ENCODE results near the gene MED27. TPM values are rescaled to one million over a fixed set of nuclear protein-coding genes. Genes with fewer than 3 reads are reported as not detected.

The MED27 gene
- total and polyA plus RNA-seq, 2 experiments from 2014 or later = 18.3 to 69.2 TPM

GRCh38 chr9:131977109-131977838 lies 102.4 kb downstream of the MED27 start:
- H3K36me3 ChIP-seq = no peaks in the 10 kb centered on the region
- no peak overlapping the region for H3K27ac ChIP-seq
- DNase-seq (ENCODE audit: low read depth in 1 of 2, low spot score in 1 of 2) = no peak
- TF ChIP-seq, protein P1, sequence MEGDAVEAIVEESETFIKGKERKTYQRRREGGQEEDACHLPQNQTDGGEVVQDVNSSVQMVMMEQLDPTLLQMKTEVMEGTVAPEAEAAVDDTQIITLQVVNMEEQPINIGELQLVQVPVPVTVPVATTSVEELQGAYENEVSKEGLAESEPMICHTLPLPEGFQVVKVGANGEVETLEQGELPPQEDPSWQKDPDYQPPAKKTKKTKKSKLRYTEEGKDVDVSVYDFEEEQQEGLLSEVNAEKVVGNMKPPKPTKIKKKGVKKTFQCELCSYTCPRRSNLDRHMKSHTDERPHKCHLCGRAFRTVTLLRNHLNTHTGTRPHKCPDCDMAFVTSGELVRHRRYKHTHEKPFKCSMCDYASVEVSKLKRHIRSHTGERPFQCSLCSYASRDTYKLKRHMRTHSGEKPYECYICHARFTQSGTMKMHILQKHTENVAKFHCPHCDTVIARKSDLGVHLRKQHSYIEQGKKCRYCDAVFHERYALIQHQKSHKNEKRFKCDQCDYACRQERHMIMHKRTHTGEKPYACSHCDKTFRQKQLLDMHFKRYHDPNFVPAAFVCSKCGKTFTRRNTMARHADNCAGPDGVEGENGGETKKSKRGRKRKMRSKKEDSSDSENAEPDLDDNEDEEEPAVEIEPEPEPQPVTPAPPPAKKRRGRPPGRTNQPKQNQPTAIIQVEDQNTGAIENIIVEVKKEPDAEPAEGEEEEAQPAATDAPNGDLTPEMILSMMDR (IDR thresholded peaks at IDR 0.05; ENCODE audit: low read depth, low read length) = no peak
- no peaks in the 10 kb centered on the region for H3K9me3 ChIP-seq (ENCODE audit: low read depth)
- H3K4me3 ChIP-seq = no peak overlapping the region
- H3K4me1 ChIP-seq (ENCODE audit: low read depth) = peaks cover 35% of the 10 kb centered on the region
- H3K27me3 ChIP-seq = no peaks in the 10 kb centered on the region

- Histone ChIP-seq H3K27me3 (no peaks in the 10 kb centered on the region), H3K36me3 (no peaks in the 10 kb centered on the region), H3K4me1 (ENCODE audit: low read depth) (peaks cover 38% of the 10 kb centered on the region), H3K4me3 (no peak overlapping the region), H3K9me3 (ENCODE audit: low read depth) (no peaks in the 10 kb centered on the region), H3K27ac (no peak overlapping the region)
- DNase-seq (ENCODE audit: low read depth in 1 of 2, low spot score in 1 of 2) = no peak
- TF ChIP-seq, protein P1 (IDR thresholded peaks at IDR 0.05; ENCODE audit: low read depth, low read length) = no peak
These were observed 103.2 kb downstream of the MED27 start for GRCh38 chr9:131976157-131977108.

DNA sequence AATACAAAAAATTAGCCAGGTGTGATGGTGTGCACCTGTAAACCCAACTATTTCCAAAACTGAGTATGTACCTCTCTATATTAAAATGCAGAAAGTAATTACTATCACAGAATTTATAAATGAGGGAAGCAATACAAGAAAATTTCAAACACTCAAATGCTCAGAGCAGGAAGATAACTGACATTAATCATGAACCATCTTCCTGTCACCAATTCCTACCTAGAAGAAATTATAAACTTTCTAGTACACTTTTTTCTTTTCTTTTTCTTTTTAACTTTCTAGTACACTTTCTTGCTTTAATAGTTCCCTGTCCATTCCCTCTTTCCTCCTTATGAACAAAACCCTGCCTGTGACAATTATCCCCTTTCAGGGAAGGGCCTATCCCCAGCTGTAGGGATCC lies 106.8 kb downstream of the MED27 start:
- DNase-seq (ENCODE audit: low read depth in 1 of 2, low spot score in 1 of 2) = no peak
- TF ChIP-seq, protein P1 (IDR thresholded peaks at IDR 0.05; ENCODE audit: low read depth, low read length) = no peak
- no peaks in the 10 kb centered on the region for H3K9me3 ChIP-seq (ENCODE audit: low read depth)
- no peak overlapping the region for H3K4me3 ChIP-seq
- no peaks in the 10 kb centered on the region for H3K27me3 ChIP-seq
- no peaks in the 10 kb centered on the region for H3K36me3 ChIP-seq
- no peak overlapping the region for H3K27ac ChIP-seq
- H3K4me1 ChIP-seq (ENCODE audit: low read depth) = peaks cover 30% of the 10 kb centered on the region

- TF ChIP-seq, protein P1 (IDR thresholded peaks at IDR 0.05; ENCODE audit: low read depth, low read length) = no peak
These were observed 108.1 kb downstream of the MED27 start for GRCh38 chr9:131971482-131972074.

GRCh38 chr9:131969469-131969989 lies 110.1 kb downstream of the MED27 start:
- peaks cover 17% of the 10 kb centered on the region for H3K4me1 ChIP-seq (ENCODE audit: low read depth)
- no peaks in the 10 kb centered on the region for H3K9me3 ChIP-seq (ENCODE audit: low read depth)
- no peaks in the 10 kb centered on the region for H3K27me3 ChIP-seq
- H3K36me3 ChIP-seq = no peaks in the 10 kb centered on the region
- no peak overlapping the region for H3K4me3 ChIP-seq
- no peak overlapping the region for H3K27ac ChIP-seq
- no peak for DNase-seq (ENCODE audit: low read depth in 1 of 2, low spot score in 1 of 2)
- TF ChIP-seq, protein P1 (IDR thresholded peaks at IDR 0.05; ENCODE audit: low read depth, low read length) = no peak

More at GRCh38 chr9:131971482-131972074, 108.1 kb downstream of the MED27 start:
- Histone ChIP-seq H3K27me3 (no peaks in the 10 kb centered on the region), H3K4me1 (ENCODE audit: low read depth) (peaks cover 20% of the 10 kb centered on the region), H3K36me3 (no peaks in the 10 kb centered on the region), H3K9me3 (ENCODE audit: low read depth) (no peaks in the 10 kb centered on the region), H3K4me3 (no peak overlapping the region), H3K27ac (no peak overlapping the region)
- DNase-seq (ENCODE audit: low read depth in 1 of 2, low spot score in 1 of 2) = no peak

All from cardiac muscle cell (in vitro differentiated cells and primary cell).